C1 segment of cervical spinal cord (tissue), 14 donors: ENCODE results near the gene LRRC70.
"Not testable (repeated sequence)": the region's sequence is repeated elsewhere in the genome, so short reads cannot be mapped to it uniquely, and the experiment has no call there.

Experiments
- DNase-seq, 14 donors: peaks; one replicate each; lab custom pipeline; 2025; lab: John Stamatoyannopoulos, UW

Gene LRRC70, protein sequence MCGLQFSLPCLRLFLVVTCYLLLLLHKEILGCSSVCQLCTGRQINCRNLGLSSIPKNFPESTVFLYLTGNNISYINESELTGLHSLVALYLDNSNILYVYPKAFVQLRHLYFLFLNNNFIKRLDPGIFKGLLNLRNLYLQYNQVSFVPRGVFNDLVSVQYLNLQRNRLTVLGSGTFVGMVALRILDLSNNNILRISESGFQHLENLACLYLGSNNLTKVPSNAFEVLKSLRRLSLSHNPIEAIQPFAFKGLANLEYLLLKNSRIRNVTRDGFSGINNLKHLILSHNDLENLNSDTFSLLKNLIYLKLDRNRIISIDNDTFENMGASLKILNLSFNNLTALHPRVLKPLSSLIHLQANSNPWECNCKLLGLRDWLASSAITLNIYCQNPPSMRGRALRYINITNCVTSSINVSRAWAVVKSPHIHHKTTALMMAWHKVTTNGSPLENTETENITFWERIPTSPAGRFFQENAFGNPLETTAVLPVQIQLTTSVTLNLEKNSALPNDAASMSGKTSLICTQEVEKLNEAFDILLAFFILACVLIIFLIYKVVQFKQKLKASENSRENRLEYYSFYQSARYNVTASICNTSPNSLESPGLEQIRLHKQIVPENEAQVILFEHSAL

DNA sequence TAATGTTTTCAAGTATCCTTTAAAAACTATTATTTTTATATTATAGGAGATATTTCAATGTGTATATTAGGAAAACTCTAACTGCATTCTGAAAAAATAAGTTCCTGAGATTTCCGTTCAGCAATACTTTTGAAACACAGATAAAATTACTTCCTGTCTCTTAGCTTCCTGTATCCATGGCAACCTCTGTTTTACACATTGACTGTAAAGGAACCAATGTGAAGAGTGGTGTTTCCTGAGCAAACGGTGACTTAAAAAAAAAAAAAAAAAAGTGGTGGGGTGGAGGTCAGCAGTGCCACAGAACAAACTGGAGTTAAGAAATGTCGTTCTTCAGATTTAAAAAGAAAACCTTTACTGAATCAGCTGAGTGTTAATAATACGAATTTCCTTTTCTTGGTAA, at the start of gene LRRC70:
Gene LRRC70 (plus strand): TSS at position 280 of the 400 bp plus-strand sequence. CDS start 620 bp downstream, outside the sequence.
- DNase-seq = no peak

DNA sequence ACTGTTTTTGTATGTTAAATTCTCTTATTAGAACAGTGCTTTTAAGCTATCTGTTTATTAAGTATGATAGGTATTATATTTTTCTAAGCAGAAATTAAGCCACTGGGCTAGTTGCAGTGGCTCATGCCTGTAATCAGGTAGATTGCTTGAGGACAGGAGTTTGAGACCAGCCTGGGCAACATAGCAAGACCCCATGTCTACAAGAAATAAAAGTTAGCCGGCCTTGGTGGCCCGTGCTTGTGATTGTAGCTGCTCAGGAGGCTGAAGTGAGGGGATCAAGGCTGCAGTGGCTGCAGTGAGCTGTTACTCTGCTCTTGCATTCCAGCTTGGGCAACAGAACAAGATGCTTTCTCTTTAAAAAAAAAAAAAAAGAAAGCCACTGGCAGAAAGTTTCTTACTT, 45.0 kb upstream of the LRRC70 start:
- no peak for DNase-seq

DNA sequence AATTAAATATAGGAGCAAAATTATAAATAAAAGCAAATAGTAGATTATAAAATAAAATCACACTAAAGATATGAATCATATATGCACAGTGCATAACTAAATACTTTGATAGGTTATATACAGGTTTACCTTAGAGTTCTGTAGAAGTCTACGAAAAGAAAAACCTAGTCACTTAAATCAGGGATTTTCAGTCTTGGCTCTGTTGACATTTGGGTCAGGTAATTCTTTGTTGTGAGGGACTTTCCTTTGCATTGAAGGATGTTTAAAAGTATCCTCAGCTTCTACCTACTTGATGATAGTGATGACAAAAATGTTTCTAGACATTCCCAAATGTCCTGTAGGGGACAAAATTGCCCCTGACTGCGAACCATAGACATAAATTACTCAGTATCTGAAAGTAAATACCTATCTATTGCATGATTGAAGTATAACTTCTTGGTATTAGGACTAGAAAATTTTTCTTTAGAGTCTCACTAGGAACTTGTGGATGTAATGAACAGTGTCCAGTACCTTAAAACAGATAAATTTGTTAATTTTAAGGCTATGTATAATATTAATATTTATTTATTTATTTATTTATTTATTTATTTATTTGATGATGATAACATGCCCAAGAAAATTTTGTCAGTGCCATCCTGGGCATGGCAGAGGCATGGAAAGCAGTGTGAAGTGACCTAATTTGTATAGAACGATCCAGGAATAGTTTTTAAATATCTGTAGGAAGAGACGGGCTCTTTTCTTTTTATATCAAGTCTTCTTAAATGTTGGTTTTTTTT, 44.0 kb upstream of the LRRC70 start:
- no peak for DNase-seq

DNA sequence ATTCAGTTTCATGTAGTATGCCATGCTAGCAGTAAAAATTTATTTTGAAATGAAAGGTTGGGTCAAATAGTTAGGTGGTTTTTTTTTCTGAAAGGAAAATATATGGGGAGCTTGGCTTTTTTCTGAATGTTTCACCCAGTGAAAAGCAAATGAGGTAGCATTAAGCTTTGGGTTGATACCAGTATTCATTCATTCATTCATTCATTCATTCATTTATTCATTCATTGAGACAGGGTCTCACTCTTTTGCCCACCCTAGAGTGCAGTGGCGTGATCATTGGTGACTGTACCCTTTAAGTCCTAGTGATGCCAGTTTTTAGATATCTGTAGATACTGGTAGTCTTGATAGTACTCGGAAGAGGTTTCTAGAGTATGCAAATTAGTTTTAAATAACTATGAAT, 42.4 kb upstream of the LRRC70 start:
- DNase-seq = no peak

DNA sequence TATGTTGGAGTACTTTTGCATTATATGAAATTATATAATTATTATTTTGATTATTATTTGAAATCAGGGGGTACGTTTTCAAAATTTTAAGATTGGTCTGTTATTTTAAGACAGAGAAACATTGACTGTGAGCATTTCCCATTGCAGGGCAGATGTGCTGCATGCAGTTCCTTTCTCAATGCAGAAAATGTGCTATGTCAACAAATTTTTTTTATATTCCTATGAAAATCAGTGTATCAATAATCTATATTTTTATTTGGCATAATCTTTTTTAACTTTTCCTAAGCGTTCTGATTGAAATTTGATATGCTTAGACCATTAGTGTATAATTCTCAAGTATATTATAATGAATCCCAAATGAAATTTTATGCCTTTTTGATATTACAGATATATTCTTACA, 41.8 kb upstream of the LRRC70 start:
- no peak for DNase-seq

DNA sequence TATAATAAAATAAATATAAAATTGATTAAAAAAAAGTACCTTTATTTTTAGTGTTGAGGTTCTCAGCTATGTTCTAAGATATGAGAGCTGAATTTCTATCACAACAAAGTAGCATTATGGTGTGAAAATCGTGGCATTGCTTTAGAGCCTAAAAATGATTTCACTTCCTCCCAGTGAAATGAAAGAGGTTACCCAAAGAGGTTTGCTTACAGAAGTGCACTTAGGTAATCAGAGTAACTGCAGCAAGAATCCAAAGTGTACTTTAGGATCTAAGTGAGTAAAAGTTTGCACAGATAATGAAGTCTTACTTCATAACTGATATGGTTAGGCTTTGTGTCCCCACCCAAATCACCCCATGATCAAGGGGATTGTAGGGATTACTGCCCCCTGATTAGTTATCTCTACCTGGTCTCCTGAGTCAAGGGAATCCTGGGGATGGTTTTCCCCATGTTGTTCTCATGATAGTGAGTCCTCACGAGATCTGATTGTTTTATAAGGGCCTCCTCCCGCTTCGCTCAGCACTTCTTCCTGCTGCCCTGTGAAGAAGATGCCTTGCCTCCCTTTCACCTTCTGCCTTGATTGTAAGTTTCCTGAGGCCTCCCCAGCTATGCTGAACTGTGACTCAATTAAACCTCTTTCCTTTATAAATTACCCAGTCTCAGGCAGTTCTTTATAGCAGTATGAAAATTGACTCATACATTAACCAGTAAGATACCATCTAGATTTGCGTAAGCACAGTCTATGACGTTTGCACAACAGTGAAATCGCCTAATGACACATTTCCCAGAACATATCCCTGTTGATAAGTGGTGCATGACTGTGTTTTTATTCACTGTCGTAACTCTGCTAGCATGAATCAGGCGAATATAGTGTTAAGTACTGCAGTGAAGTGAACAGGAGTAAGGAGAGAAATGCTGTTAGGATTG, 40.3 kb upstream of the LRRC70 start:
- DNase-seq = no peak

DNA sequence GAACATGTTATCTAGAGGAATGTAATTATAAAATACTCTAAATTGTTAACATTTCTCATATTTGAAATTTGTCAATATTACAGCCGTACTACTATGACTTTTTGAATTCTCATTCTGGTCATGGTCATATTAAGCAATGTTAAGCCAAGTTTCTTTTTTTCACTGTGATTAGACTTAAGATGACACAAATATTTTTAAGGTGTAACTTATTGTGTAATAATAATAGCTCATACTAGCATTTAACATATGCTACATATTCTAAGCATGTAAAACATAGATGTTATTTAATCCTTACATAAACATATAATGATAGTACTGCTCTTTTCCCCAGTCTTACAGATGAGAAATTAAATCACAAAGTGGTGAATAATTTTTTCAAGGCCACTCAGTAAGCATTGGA, 35.9 kb upstream of the LRRC70 start:
- no peak for DNase-seq

DNA sequence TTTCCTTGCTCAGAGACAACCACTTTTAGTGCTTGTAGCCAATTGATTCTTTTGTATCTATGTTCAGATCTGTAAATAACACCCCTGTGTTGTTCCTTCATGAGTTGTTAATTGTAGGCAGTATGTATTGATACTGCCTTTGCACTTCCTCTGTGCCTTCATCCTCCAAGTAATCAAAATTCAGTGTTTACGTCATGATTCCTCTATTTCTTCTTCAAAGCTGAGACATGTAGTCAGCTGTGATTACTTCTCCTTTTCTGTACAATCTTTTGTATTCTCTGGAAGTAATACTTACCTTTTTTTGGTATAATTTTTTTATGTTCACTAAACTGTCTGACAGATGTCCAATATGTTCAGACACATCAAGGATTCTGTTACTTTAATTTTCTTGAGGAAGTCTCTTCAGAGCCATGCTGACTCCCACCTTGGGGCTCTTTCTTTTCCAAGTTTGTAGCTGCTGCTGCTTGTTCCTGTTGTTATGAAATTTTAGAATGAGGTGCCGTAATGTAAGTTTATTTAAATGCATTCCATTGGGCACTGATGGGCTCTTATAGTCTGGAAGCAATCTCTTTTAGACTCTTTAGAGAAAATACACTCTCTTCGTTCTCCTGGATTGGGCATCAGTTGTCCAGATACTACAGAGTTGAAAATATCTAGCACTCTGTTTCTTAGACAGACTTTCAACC, 30.5 kb upstream of the LRRC70 start:
- DNase-seq = no peak

DNA sequence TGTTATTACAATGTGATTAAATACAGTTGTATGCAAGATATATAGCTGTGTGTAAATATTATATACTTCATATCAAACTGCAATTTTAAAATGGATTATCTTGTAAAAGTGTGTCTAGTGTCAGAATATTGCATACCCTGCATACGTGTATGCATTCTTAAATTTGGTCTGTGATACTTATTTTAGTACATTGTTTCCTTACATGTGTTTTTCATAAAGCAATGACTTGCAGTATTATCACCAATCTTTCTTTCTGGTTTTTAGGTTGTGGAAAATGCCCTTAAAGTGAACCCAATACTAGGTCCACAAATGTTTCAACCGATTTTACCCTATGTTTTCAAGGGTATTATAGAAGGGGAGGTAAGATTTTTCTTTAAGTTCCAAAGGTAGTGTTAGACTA, 28.5 kb upstream of the LRRC70 start:
- no peak for DNase-seq

DNA sequence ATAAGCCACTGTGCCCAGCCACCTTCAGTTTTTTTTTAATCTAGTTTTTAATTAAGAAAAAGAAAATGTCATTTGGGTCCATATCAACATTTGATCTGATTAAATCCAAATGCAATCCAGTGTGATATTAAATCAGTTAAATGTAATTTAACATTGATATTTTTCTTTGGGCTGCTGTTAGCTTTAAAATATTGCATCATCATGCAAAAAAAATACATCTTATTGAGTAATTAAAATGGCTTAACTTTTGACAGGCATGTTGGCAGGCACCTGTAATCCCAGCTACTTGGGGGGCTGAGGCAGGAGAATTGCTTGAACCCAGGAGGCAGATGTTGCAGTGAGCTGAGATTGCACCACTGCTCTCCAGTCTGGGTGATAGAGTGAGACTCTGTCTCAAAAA, 22.7 kb upstream of the LRRC70 start:
- DNase-seq = no peak

DNA sequence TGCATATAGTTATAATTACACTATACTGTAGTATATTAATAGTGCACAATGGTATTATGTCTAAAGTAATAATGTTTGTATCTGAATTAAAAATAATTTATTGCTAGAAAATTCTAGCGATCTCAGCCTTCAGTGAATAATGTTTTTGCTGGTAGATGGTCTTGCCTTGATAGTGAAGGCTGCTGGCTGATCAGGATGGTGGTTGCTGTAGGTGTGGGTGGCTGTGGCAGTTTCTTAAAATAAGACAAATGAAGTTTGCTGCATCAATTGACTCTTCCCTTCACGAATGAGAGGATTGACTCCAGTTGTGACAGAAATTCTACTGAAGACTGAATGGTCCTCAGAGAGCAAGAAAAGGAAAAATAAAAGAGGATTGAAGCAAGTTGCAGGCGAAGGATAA, 19.7 kb upstream of the LRRC70 start:
- DNase-seq = no peak

DNA sequence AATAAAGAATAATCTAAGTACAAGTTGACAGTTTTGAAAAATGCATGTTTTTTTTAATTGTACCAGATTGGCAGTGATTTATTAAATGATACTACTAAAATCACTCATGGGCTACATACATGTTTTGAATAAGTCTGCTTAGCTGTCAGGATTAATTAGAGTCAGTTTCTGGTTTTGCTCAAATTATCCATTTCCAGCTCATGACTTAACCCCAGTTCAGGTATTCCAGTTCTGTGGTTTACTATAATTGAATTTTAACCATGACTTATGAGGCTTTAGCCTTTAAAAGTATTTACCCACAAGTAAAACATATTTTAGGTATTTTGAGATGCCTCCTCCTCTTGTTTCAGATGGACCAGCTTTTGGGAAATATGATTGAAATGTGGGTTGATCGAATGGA, 17.8 kb upstream of the LRRC70 start:
- no peak for DNase-seq

DNA sequence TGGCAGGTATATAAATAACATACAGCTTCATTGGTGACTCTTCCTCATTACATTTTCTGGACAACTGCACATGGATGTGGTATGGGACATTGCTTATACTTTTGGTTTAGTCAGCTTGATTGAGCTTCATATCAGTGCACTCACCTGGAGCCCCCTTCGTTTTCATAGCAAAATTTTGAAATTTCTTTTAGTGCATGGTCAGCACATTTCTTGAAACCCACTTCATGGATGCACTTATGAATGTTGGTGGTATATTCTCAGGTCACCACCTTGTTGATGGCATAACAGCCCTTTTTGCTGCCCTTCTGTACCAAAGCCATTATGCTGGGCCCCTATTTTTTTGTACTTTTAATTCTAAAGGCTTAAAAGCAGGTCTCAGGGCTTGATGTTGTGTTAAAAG, 16.7 kb upstream of the LRRC70 start:
- no peak for DNase-seq

DNA sequence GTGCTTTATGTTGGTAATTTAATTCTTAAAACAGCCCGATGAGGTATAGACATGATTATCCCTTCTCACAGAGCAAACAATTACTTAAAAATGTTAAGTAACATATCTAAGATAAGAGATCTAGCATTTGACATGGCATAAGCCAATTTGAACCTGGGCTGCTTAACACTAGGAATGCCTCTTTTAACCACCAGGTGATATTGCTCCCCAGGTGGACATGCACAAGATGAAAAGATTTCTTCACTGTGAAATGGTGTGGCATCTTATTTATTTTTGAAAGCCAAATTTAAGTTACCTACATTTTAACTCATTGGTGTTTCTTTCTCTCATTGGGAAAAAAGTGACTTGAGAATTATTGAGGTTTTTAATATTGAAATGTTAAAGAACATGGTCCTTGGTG, 15.8 kb upstream of the LRRC70 start:
- DNase-seq = no peak

DNA sequence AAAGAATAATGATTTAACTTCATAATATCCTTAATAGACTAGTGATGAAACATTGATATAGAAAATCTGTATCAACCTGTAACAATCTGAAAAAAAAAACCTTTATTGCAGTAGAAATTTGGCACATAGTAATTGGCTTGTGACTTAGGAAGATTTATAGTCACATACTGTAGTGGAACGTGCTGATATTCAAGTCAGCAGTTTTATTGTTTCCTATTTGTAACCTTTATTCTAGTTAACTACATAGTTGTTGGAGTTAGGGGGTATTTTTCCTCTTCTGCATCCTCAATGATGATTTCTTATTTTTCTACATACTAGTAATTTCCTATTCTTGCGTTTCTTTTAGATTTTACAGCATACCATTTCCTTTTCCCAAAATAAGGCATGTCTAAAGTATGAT, 14.5 kb upstream of the LRRC70 start:
- no peak for DNase-seq

DNA sequence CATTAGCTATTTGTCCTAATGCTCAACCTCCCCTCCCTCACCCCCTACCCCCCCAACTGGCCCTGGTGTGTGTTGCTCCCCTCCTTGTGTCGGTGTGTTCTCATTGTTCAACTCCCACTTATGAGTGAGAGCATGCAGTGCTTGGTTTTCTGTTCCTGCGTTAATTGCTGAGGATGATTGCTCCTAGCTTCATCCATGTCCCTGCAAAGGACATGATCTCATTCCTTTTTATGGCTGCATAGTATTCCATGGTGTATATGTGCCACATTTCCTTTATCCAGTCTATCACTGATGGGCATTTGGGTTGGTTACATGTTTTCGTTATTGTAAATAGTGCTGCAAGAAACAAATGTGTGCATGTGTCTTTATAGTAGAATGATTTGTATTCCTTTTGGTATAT, 12.9 kb upstream of the LRRC70 start:
- not testable (repeated sequence) for DNase-seq

DNA sequence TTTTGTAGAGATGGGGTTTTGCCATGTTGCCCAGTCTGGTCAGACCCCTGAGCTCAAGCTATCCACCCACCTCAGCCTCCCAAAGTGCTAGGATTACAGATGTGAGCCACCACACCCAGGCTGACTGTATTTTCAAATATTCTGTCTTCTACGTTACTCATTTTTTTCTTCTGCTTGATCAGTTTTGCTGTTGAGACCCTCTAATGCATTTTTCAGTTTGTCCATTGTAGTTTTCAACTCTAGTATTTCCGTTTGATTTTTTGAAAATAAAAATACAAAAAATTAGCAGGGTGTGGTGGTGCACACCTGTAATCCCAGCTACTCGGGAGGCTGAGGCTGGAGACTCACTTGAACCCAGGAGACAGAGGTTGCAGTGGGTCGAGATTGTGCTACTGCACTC, 10.5 kb upstream of the LRRC70 start:
- DNase-seq = no peak

DNA sequence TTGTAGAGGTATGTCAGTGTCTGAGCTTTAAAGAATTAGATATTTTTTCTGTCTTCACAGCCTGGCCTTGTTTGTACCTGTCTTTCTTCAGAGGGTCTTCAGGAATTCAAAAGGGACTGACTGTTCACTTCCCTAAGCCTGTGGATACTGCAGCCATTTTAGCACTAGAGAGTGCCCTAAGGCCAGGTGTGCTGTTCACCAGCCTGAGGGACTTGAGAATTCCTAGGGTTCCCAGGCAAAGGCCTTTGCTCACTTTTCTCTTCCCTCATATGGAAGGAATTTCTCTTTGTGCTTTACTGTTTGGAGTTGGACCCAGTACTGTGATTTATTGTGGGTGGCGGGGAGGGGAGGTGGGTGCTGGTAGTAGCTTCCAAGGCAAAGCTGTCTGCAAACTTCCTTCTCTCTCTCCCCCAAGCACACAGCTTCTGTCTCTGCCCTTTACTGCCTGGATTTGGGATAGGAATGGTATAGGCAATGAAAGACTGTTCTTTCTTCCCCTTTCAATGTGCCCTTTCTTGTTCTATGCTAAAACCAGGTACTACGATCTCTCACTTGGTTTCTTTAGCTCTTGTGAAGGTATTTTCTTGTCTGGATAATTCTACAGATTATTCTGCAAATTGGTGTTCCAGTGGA, 9.7 kb upstream of the LRRC70 start:
- no peak for DNase-seq

DNA sequence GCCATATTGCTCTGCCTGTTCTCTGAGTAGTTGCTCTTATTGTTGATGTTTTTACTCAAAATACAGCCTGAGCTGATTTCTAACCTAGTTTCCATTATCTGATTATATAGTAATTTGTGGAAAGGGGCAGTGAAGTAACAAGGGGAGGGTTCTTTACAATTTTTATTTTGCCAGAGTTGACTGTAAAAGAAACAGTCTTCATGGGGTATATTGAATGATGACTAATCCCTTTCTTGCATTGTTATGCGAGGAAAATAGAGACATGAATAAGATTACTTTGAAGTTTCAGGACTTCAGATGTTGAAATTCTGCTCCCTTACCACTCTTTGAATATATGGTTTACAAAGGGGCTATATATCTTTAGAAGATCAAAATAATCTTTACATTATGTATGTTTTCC, 9.1 kb upstream of the LRRC70 start:
- no peak for DNase-seq

DNA sequence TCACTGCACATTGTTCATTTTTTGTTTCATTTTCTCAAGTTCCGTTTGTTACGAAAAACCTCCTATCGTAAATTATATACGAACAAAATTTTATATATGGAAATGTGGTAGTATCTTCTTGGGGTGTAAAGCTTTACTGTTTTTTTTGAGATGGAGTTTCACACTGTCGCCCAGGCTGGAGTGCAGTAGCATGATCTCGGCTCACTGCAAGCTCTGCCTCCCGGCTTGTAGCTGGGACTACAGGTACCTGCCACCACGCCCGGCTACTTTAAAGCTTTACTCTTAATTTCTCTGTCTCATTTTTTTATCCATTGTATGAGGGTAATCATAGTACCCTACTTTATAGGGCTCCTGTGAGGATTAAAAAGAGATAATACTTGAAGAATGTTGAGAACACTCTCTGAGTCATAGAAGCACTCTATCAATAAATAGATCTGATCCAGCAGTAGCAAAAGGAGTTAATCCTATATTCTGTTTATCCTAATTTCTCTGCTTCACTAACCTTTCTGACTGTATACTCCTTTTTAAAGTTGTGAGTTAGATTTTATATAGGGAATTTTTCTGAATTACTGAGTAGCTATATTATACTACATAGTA, 5.6 kb upstream of the LRRC70 start:
- no peak for DNase-seq
